Stimulated activated CD8-positive, alpha-beta memory T cell treated with anti-CD3 and anti-CD28 coated beads, Interleukin-15, amount 100 ng/mL, for 24 hours (primary cell): ENCODE results near the gene ATP2C1.

Experiments
- DNase-seq: peaks from one replicate; pipeline ENCODE4 v3.0.0-alpha.2; 2020; ENCODE audit warnings: low read depth

ATP2C1 gene

DNA sequence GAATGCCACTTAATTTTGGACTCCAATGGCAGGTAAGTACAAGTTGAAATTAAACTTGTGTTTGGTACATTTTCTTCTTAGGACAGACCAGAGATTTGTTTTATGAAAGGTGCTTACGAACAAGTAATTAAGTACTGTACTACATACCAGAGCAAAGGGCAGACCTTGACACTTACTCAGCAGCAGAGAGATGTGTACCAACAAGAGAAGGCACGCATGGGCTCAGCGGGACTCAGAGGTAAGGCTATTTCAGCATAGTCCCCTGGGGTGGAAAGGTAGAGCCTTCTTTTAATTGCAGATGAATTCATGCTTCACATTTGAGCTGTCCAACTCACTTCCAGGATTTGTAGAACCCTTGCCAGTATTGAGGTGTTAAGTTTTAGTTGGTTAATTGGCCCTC lies 81.4 kb downstream of the ATP2C1 start:
- no peak for DNase-seq

GRCh38 chr3:130976706-130977105 lies 82.8 kb downstream of the ATP2C1 start:
- no peak for DNase-seq

GRCh38 chr3:130979117-130979516 lies 85.2 kb downstream of the ATP2C1 start:
- no peak for DNase-seq

GRCh38 chr3:130981469-130981868 lies 87.6 kb downstream of the ATP2C1 start:
- no peak for DNase-seq

GRCh38 chr3:130990282-130990681 lies 96.4 kb downstream of the ATP2C1 start:
- DNase-seq = no peak

DNA sequence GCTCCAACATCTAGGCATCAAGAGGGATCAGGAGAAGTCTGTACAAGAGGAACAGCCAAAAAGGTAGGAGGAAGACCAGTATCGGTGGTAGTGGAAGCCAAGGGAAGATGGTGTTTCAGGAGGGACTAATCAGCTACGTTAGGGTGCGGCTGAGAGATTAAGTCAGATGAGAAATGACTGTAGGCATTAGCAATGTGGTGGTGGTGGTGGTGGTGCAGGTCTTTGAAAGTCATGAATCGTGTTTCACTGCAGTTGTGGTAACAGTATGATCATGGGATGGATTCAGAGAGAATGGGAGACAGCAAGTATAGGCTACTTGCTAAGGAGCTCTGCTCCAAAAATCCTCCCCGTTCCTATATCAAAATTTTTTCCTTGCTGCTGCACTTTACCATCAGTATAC lies 97.2 kb downstream of the ATP2C1 start:
- DNase-seq = no peak

DNA sequence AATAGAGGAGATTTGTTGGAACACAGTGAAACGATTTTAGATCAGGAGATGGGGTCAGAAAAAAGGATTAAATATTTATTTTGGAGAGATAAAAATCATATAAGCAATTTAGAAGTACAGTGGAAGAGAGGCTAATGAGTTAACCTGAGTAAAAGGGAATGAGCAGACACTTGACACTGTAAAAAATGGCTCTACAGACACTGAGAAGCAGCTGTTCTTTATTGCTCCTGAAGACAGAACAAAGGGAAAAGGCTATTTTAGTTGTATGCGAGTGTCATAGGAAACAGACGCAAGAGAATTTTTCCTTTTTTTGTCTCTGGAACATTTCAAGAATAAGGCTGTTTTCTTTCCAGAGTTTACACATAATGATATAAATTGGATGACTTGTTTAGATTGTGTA lies 98.5 kb downstream of the ATP2C1 start:
- DNase-seq = no peak

- DNase-seq = no peak
Observed at GRCh38 chr3:130997289-130997688, 103.4 kb downstream of the ATP2C1 start.

DNA sequence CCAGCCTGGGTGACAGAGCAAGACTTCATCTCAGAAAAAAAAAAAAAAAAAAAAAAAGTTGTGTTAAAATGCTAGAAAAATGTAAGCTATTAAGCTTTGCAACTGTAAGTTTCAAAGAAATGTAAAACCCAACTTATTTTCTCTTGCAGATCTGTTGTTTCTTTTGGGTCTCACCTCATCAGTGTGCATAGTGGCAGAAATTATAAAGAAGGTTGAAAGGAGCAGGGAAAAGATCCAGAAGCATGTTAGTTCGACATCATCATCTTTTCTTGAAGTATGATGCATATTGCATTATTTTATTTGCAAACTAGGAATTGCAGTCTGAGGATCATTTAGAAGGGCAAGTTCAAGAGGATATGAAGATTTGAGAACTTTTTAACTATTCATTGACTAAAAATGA lies 107.2 kb downstream of the ATP2C1 start:
- no peak for DNase-seq

GRCh38 chr3:131004603-131005002 lies 110.7 kb downstream of the ATP2C1 start:
- no peak for DNase-seq

GRCh38 chr3:131007256-131007655 lies 113.4 kb downstream of the ATP2C1 start:
- DNase-seq = no peak

DNA sequence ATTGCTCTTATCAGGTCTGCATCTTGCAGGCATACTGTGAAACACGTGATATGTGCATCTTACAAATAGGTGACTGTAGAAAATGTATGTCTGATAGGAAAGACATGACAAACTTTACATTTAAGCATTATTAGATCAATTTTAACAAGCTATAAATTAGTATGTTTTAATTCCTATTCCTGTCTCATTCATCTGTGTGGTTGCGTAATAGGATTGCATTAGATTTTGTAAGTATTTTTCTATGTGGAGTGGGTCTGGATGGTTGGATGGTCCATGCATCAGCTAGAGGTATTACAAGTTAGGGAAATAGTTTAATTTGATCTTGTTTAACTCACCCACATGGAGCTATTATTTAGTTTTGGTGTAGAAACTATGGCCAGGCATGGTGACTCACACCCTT lies 113.9 kb downstream of the ATP2C1 start:
- DNase-seq = no peak

GRCh38 chr3:131008326-131008725 lies 114.4 kb downstream of the ATP2C1 start:
- no peak for DNase-seq

DNA sequence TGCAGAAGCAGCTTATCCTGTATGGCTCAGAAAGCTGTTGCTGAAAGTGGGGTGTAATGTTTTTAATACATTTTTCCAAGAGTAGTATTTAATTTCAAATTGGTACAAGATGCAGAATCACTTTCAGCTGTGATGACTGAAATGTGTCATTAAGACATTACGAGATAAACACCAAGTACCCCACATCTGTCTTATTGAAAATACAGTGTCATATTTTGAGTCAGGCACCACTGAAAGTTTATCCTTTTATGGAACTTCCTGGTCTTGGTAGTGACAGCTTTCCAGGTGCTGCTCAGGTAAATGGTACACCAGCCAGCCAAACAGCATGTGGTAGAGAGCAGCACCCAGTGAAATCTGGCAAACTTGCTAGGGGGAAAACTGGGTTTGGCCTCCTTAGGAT lies 115.8 kb downstream of the ATP2C1 start:
- no peak for DNase-seq

- DNase-seq = no peak
Observed at GRCh38 chr3:131018970-131019369, 125.1 kb downstream of the ATP2C1 start.

DNA sequence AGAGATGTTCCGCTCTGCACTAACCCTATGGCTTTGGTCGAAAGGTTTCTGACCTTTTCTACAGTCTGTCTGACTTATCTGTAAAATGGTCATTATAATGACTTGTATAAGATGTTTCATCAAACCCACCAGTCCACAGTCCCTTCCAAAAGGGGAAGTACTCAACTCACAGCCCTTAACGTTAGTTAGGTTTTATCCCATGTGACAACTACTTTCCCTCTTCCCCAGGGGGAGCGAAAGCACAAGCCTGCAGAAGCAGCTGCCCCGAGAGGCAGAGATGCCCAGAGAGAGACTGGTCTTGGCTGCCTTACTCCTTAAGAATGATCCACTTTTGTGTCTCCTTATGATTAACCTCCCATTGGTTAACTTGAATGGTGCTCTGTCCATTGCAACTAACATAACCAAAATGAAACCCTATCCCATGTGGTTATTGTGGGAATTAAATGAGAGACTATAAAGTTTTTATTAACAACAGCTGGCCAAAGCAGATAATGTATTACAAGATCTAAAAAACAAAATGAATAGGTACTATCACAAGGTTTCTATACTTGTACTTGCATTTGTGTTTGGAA lies 126.3 kb downstream of the ATP2C1 start:
- DNase-seq = no peak

DNA sequence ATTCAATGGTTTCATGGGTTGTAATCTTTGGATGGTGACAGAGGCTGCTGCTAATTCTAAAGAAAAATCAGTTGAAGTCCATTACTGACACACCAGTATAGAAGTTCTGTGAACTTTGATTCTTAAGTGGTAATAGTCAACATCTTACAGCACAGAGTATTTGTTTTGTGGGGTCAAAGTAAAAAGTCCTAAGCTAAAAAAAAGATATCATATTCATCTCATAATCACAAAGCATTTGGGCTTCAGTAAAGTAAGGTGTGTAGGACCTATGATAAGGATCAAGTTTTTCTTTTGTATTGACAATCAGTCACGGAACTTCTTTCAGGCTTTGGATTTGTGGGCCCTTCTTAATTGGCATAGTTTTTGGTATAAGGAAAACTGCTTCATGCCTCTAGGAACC lies 131.7 kb downstream of the ATP2C1 start:
- DNase-seq = no peak

DNA sequence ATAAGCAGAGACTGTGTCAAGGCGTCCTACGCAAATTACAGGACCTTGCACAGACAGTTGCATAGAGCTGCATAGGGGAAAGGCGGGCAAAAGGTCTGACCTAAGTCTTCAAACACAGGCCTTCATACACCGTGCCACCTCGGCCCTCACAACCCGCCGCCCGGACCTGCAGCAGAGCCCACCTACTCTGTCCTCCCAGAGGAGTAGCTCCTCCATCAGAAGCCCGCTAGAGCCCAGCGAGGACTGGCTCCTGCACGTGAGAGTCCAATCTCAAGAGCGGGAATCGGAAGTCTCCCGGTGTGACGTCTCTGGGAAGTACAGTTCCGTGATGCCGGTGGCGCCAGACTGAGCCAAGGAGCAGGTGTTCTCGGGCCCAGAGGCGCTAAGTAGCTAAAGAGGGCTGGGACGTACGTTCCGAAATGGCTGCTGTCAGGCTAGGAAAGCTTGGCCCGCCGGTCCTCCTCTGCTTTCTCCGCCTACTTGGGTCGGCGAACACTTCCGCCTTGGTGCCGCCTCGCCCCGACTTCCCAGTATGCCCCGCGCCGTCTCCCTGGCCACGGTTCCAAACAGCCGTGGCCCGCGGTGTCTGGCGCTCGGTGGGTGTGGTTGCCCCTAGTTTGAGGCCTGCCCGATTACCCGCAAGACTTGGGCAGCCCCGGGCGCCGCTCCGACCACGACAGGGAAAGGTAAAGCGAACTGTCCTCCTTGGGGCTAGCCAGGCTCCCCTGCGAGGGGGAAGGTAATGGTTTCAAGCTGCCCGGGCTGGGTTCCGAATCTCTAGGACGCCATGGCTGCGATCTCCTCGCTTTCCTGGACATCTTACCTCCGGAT lies 132.7 kb downstream of the ATP2C1 start, which contains the start of the genes ASTE1 and NEK11:
ASTE1 (minus strand) TSS at position 505 of the 831 bp plus-strand sequence. CDS start 1,519 bp downstream, outside the sequence.
NEK11 (plus strand) TSS at position 557 of the 831 bp plus-strand sequence. CDS start 2,832 bp downstream, outside the sequence.
- DNase-seq = peak; percentile 73

GRCh38 chr3:131028844-131029243 lies 135.0 kb downstream of the ATP2C1 start:
- DNase-seq = no peak

DNA sequence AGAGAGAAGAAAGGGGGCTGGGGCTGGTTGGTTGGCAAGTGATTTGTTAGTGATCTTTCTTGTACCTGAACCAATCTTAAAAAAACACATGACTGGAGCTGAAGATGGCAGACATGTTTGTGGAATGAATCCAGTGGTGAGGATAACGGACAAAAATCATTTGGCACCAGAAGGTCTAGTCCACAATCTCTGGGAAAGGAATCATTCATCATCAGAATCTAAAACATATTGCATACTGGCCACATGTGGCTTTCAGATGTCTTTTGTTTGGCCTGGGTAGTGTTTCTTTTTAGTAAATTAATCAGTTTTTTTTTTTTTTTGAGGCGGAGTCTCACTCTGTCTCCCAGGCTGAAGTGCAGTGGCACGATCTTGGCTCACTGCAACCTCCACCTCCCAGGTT lies 137.8 kb downstream of the ATP2C1 start:
- no peak for DNase-seq

- DNase-seq = no peak
Observed at GRCh38 chr3:131033480-131034080, 139.7 kb downstream of the ATP2C1 start.

DNA sequence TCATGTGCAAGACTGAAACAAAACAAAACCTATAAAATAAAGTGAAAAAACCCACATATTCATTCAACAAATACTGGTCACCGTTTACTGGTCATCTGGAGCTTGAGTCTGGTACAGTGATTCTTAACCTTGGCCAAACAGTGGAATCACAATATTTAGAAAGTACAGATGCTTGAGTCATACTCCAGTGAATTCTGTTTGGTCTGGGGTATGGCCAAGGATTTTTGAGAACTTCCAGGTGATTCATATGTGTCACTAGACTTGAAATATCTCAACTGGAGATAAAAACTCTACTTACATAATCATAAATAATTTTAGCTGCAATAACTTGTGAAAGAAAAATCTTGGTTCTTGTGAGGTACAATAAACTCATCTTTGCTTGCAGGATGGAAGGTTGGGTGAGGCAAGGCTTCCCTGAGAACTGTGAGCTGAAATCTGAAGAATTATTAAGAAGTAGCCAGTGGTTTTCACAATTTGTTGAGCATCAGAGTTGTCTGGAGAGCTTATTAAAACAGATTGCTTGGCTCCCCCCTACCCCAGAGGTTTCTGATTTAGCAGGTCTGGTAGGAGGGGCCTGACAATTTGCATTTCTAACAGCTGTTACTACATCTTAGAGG lies 142.4 kb downstream of the ATP2C1 start:
- no peak for DNase-seq

DNA sequence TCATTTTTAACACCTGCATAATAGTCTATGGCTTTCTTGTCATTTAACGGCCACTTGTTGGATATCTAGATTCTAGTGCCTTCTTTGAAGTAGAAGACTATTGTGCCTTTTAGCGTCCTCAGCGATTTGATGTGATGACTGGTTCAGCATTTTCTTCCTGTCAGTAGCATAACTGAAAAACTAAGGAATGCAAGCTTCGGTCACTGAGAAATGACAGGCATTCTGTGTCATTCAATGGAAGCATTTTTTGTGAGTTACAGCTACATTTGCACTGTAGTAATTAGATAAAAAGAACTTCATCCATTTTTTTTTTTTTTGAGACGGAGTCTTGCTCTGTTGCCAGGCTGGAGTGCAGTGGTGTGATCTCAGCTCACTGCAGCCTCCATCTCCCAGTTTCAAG lies 143.1 kb downstream of the ATP2C1 start:
- no peak for DNase-seq
